MCF 10A (cell line): ENCODE results near the gene GAL3ST2. TPM values are rescaled to one million over a fixed set of nuclear protein-coding genes. Genes with fewer than 3 reads are reported as not detected.
"Not testable (repeated sequence)": the region's sequence is repeated elsewhere in the genome, so short reads cannot be mapped to it uniquely, and the experiment has no call there.

Experiments
- BruUV-seq: library from RNA; stranded (reverse); fragments of 400-500 nt; replicated peaks from 2 replicates; lab custom pipeline; 2021; lab: Mats Ljungman, UMichigan
- CTCF ChIA-PET: fragments of 300-600 bp; sonication (Branson Sonifier 250); formaldehyde crosslinking; extraction: SDS; loops from one replicate; lab custom pipeline; 2021; ENCODE audit warnings: antibody characterized with exemption, inconsistent platforms; lab: Yijun Ruan, JAX
- POLR2A ChIA-PET: fragments of 300-600, 350-650 bp; sonication (Branson Sonifier 250); formaldehyde crosslinking; extraction: SDS; loops from one replicate; lab custom pipeline; 2020; ENCODE audit warnings: antibody characterized with exemption, inconsistent platforms; lab: Yijun Ruan, JAX
- DNase-seq: peaks from one replicate; pipeline ENCODE4 v3.0.0-alpha.2; 2018; ENCODE audit not compliant: unreplicated experiment
- H3K27ac Mint-ChIP-seq: one replicate; pipeline ENCODE4 v1.8.0; 2022; ENCODE audit warnings: mild to moderate bottlenecking, low read depth, mixed read lengths; ENCODE audit not compliant: unreplicated experiment
- H3K27me3 Mint-ChIP-seq: one replicate; pipeline ENCODE4 v1.8.0; 2022; ENCODE audit warnings: mixed read lengths; ENCODE audit not compliant: insufficient read depth, unreplicated experiment
- H3K36me3 Mint-ChIP-seq: one replicate; pipeline ENCODE4 v1.8.0; 2022; ENCODE audit warnings: mild to moderate bottlenecking, moderate library complexity, mixed read lengths; ENCODE audit not compliant: insufficient read depth, unreplicated experiment
- H3K4me1 Mint-ChIP-seq: one replicate; pipeline ENCODE4 v1.8.0; 2022; ENCODE audit warnings: mixed read lengths; ENCODE audit not compliant: insufficient read depth, unreplicated experiment
- H3K4me3 Mint-ChIP-seq: one replicate; pipeline ENCODE4 v1.8.0; 2022; ENCODE audit warnings: mild to moderate bottlenecking, moderate library complexity, mixed read lengths; ENCODE audit not compliant: unreplicated experiment
- H3K9me3 Mint-ChIP-seq: one replicate; pipeline ENCODE4 v1.8.0; 2022; ENCODE audit warnings: mixed read lengths; ENCODE audit not compliant: unreplicated experiment
- CTCF ChIP-seq: fragments of 200-600 bp; IDR thresholded peaks from one replicate; pipeline ENCODE4 v1.8.0; 2022; ENCODE audit warnings: antibody characterized with exemption, mild to moderate bottlenecking; ENCODE audit not compliant: unreplicated experiment
- intact Hi-C: fragments of 100-400 bp; cut with micrococcal nuclease; formaldehyde crosslinking; loops from 2 replicates; pipeline ENCODE4 v1.14.1; 2022
- total RNA-seq: library from RNA; stranded (reverse); gene quantifications from 2 replicates; pipeline ENCODE4 v1.2.3, GENCODE V29; 2022

Gene GAL3ST2
- total RNA-seq, 1 experiment from 2014 or later = not detected

- Mint-ChIP-seq H3K27me3 (peaks cover 25% of the 10 kb centered on the region), H3K27ac (no peak overlapping the region), H3K4me3 (no peak overlapping the region), H3K4me1 (no peaks in the 10 kb centered on the region), H3K9me3 (peaks cover 9% of the 10 kb centered on the region), H3K36me3 (peaks cover 6% of the 10 kb centered on the region)
- ChIA-PET CTCF (interaction anchor here (0.7 kb wide), 1 partner anchor 205 kb away, joined by 6 read pairs; no protein-coding TSS in a partner anchor), POLR2A (no interaction called here)
- no peak for TF ChIP-seq CTCF
- BruUV-seq = no TSS peak
- intact Hi-C loops = no loop called here
- no peak for DNase-seq
These were observed 41.8 kb downstream of the GAL3ST2 start for GRCh38 chr2:241818229-241818942.

- H3K9me3 Mint-ChIP-seq = peaks cover 14% of the 10 kb centered on the region
- no peak for TF ChIP-seq CTCF
- ChIA-PET POLR2A (no interaction called here), CTCF (no interaction called here)
- H3K36me3 Mint-ChIP-seq = peaks cover 6% of the 10 kb centered on the region
- BruUV-seq = no TSS peak
- intact Hi-C loops = no loop called here
- DNase-seq = no peak
- H3K27me3 Mint-ChIP-seq = peaks cover 30% of the 10 kb centered on the region
- no peak overlapping the region for H3K4me3 Mint-ChIP-seq
- H3K27ac Mint-ChIP-seq = no peak overlapping the region
- H3K4me1 Mint-ChIP-seq = no peaks in the 10 kb centered on the region
These were observed 42.3 kb downstream of the GAL3ST2 start for GRCh38 chr2:241818943-241819270.

GRCh38 chr2:241819947-241820624 is 43.5 kb downstream of the GAL3ST2 start:
- POLR2A ChIA-PET, H3K27ac Mint-ChIP-seq, DNase-seq, CTCF ChIA-PET, H3K36me3 Mint-ChIP-seq, H3K4me3 Mint-ChIP-seq, intact Hi-C loops, H3K4me1 Mint-ChIP-seq, BruUV-seq: not testable (repeated sequence)
- peaks cover 16% of the 10 kb centered on the region for H3K9me3 Mint-ChIP-seq
- peaks cover 28% of the 10 kb centered on the region for H3K27me3 Mint-ChIP-seq

GRCh38 chr2:241820625-241821384 is 44.2 kb downstream of the GAL3ST2 start:
- no peak for TF ChIP-seq CTCF
- Mint-ChIP-seq H3K9me3 (peaks cover 16% of the 10 kb centered on the region), H3K27ac (no peak overlapping the region), H3K36me3 (peaks cover 6% of the 10 kb centered on the region), H3K4me3 (no peak overlapping the region), H3K4me1 (no peaks in the 10 kb centered on the region), H3K27me3 (peaks cover 22% of the 10 kb centered on the region)
- POLR2A ChIA-PET = no interaction called here
- DNase-seq = no peak
- BruUV-seq = no TSS peak
- CTCF ChIA-PET = no interaction called here
- intact Hi-C loops = no loop called here
